ENCODE measurements around the gene SLFNL1.

DNA sequence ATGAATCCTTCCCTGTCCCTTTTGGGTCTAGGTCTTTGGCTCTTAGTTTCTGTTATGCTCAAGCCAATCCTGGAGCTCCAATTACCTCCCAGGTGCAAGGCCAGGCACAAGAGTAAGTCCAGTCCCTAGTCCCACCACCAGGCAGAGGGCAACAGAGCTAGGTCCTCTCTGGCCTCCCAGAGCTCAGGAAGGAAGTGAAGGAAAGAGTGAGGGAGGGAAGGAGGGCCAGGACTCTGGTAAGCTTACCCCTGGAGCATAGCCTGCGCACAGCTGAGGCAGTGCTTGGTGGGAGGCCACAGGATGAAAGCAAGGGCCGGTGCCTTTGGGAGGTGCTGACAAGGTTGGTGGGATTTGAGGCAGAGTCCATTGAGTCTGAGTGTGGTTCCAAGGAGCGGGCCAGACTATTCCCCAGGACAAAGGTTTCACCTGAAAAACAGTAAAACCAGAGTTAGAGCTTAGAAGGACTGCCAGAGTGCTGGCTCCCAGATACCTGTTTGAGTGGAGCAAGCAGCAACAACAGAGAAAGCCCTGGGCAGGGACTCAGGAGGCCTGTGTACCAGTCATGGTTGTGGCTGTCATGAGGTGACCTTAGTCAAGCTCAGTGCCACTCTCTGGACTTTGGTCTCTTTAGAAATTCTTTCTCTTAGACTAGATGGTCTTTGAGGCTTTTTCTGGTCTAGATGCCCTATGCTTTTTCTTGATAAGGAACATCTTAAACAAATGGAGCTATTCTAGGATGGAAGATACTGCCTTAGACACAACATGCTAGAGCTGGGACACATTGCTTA is 15.8 kb upstream of the SLFNL1 start:
- no peak for TF ChIP-seq POLR2A (IDR thresholded peaks at IDR 0.05; ENCODE audit: low read depth, low read length)
- no peak for TF ChIP-seq POLR2AphosphoS5 (IDR thresholded peaks at IDR 0.05; ENCODE audit: low read depth, low read length)
- no peak for TF ChIP-seq PAX5 (IDR thresholded peaks at IDR 0.05; ENCODE audit: insufficient read depth, low read length, severe bottlenecking)
- TF ChIP-seq TAF1 (IDR thresholded peaks at IDR 0.05; ENCODE audit: low read depth, low read length) = no peak
